Measurements from ENCODE around the gene LDLRAD2.

DNA sequence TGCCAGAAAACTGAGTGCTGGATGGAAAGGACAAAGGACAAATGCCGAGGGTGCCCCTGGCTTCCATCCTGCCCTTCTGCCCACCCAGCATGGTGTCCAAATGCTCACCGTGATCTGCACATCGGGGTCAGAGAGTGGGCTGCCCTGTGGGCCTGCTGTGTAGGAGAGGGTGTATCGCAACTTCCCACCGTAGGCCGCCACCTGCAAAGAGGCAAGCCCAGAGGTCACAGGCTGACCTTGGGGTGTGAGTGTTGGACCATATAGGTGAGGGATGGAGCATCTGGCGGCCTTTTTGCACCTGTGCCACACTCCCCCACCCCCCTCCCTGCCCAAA, 53.5 kb downstream of the LDLRAD2 start:
- TF ChIP-seq, protein P1, sequence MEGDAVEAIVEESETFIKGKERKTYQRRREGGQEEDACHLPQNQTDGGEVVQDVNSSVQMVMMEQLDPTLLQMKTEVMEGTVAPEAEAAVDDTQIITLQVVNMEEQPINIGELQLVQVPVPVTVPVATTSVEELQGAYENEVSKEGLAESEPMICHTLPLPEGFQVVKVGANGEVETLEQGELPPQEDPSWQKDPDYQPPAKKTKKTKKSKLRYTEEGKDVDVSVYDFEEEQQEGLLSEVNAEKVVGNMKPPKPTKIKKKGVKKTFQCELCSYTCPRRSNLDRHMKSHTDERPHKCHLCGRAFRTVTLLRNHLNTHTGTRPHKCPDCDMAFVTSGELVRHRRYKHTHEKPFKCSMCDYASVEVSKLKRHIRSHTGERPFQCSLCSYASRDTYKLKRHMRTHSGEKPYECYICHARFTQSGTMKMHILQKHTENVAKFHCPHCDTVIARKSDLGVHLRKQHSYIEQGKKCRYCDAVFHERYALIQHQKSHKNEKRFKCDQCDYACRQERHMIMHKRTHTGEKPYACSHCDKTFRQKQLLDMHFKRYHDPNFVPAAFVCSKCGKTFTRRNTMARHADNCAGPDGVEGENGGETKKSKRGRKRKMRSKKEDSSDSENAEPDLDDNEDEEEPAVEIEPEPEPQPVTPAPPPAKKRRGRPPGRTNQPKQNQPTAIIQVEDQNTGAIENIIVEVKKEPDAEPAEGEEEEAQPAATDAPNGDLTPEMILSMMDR (IDR thresholded peaks at IDR 0.05): no peak
- TF ChIP-seq POLR2A (IDR thresholded peaks at IDR 0.05): no peak
